PC-9 (cell line): Measurements from ENCODE around the gene UBR1. TPM values are rescaled to one million over a fixed set of nuclear protein-coding genes. Genes with fewer than 3 reads are reported as not detected.

Source experiments
- BruUV-seq: library from RNA; stranded (reverse); fragments of 400-500 nt; replicated peaks from 2 replicates; lab custom pipeline; 2021; lab: Mats Ljungman, UMichigan
- CTCF ChIA-PET: fragments of 300-600 bp; sonication (Branson Sonifier 250); formaldehyde crosslinking; loops from one replicate; lab custom pipeline; 2022; ENCODE audit warnings: antibody characterized with exemption; lab: Charles Lee
- POLR2A ChIA-PET: fragments of 300-600 bp; sonication (Branson Sonifier 250); formaldehyde crosslinking; loops from one replicate; lab custom pipeline; 2022; ENCODE audit warnings: antibody characterized with exemption; ENCODE audit not compliant: unreplicated experiment; lab: Charles Lee
- DNase-seq, 2 experiments: peaks; one replicate each; pipeline versions ENCODE4 v3.0.0 to v3.0.0-alpha.2; 2015 to 2022; ENCODE audit warnings: mixed read lengths in 1 of 2
- H2AFZ ChIP-seq: fragments of 200-600 bp; sonication (generic); 2 replicates; pipeline ENCODE4 v1.8.1; 2017; ENCODE audit warnings: antibody characterized with exemption
- H3F3A ChIP-seq: fragments of 200-600 bp; sonication (generic); 2 replicates; pipeline ENCODE4 v1.8.1; 2017; ENCODE audit warnings: antibody characterized with exemption, mild to moderate bottlenecking, low read depth; ENCODE audit not compliant: insufficient read depth
- H3K27ac ChIP-seq: fragments of 200-600 bp; sonication (generic); 2 replicates; pipeline ENCODE4 v1.6.1; 2016; ENCODE audit warnings: mixed run types
- H3K27me3 ChIP-seq: fragments of 200-600 bp; sonication (generic); 2 replicates; pipeline ENCODE4 v1.6.1; 2016; ENCODE audit warnings: low read depth, mixed run types; ENCODE audit not compliant: insufficient read depth
- H3K36me3 ChIP-seq: fragments of 200-600 bp; sonication (generic); 2 replicates; pipeline ENCODE4 v1.6.1; 2016; ENCODE audit warnings: low read depth, mixed run types
- H3K4me1 ChIP-seq: fragments of 200-600 bp; sonication (generic); replicated peaks from 2 replicates; pipeline ENCODE4 v1.6.1; 2016; ENCODE audit warnings: mixed run types; ENCODE audit not compliant: insufficient read depth
- H3K4me2 ChIP-seq: fragments of 200-600 bp; sonication (generic); 2 replicates; pipeline ENCODE4 v1.6.1; 2017; ENCODE audit warnings: mixed run types
- H3K4me3 ChIP-seq: fragments of 200-600 bp; sonication (generic); 2 replicates; pipeline ENCODE4 v1.6.1; 2016; ENCODE audit warnings: mixed run types
- H3K79me2 ChIP-seq: fragments of 200-600 bp; sonication (generic); 2 replicates; pipeline ENCODE4 v1.6.1; 2017; ENCODE audit warnings: low read depth, mixed run types
- H3K9me2 ChIP-seq: fragments of 200-600 bp; sonication (generic); 2 replicates; pipeline ENCODE4 v1.8.1; 2017; ENCODE audit warnings: mild to moderate bottlenecking; ENCODE audit not compliant: insufficient read depth
- H3K9me3 ChIP-seq: fragments of 200-600 bp; sonication (generic); 2 replicates; pipeline ENCODE4 v1.8.1; 2016; ENCODE audit warnings: low read depth; ENCODE audit not compliant: insufficient read depth
- H4K20me1 ChIP-seq: fragments of 200-600 bp; sonication (generic); 2 replicates; pipeline ENCODE4 v1.8.1; 2017; ENCODE audit not compliant: insufficient read depth
- CTCF ChIP-seq: fragments of 200-600 bp; sonication (generic); conservative IDR thresholded peaks from 2 replicates; pipeline ENCODE4 v1.6.1; 2017; ENCODE audit warnings: mixed run types, antibody characterized with exemption, mild to moderate bottlenecking, moderate library complexity
- EZH2 ChIP-seq: fragments of 200-600 bp; sonication (generic); IDR thresholded peaks from 2 replicates; pipeline ENCODE4 v1.8.0; 2017; ENCODE audit warnings: antibody characterized with exemption, low read depth
- intact Hi-C: fragments of 100-400 bp; cut with micrococcal nuclease; formaldehyde crosslinking; loops from one replicate; pipeline ENCODE4 v1.10.0; 2022; ENCODE audit not compliant: unreplicated experiment
- total RNA-seq: library from RNA; stranded (reverse); gene quantifications from 2 replicates; pipeline ENCODE4 v1.2.3, GENCODE V29; 2021

Gene UBR1
- total RNA-seq, 1 experiment from 2014 or later = 17.1 TPM

GRCh38 chr15:43143203-43143941, 37.5 kb upstream of the UBR1 start:
- Histone ChIP-seq H3K4me2 (no peak overlapping the region), H3F3A (no peaks in the 10 kb centered on the region), H4K20me1 (no peaks in the 10 kb centered on the region), H3K36me3 (no peaks in the 10 kb centered on the region), H3K9me3 (no peaks in the 10 kb centered on the region), H3K27ac (no peak overlapping the region), H3K4me1 (no peaks in the 10 kb centered on the region), H3K9me2 (no peaks in the 10 kb centered on the region), H2AFZ (no peak overlapping the region), H3K4me3 (no peak overlapping the region), H3K79me2 (no peaks in the 10 kb centered on the region), H3K27me3 (no peaks in the 10 kb centered on the region)
- ChIA-PET POLR2A (interaction anchor here (0.5 kb wide), 1 partner anchor 161 kb away, joined by 5 read pairs; no protein-coding TSS in a partner anchor), CTCF (no interaction called here)
- BruUV-seq = no TSS peak
- intact Hi-C loops = no loop called here
- DNase-seq = no peak
- no peak for TF ChIP-seq EZH2
- no peak for TF ChIP-seq CTCF

DNA sequence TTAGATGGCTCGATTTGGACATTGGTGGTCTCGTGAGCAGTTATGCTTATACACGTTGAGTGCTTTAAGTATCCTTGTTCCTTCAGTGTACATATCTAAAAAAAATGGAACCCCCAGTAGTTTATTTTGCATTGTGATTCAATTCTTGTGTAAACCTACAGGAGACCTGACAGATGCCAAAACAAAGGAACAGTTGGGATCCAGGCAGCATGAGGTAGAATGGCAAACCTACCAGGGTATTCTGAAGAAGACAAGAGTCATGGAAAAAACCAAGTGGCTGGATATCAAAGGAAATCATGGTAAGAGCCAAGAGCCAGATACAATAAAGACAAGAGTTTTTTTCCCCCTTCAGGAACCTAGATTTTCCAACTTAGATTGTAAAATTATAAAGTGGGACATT, 29.5 kb upstream of the UBR1 start:
- TF ChIP-seq CTCF (no peak), EZH2 (no peak)
- CTCF ChIA-PET = no interaction called here
- H3K4me2 ChIP-seq = no peak overlapping the region
- H3K9me2 ChIP-seq = no peaks in the 10 kb centered on the region
- no peak overlapping the region for H3K27ac ChIP-seq
- H2AFZ ChIP-seq = no peak overlapping the region
- H3K4me3 ChIP-seq = no peak overlapping the region
- no peaks in the 10 kb centered on the region for H4K20me1 ChIP-seq
- H3K9me3 ChIP-seq = no peaks in the 10 kb centered on the region
- no peak for DNase-seq
- POLR2A ChIA-PET = no interaction called here
- intact Hi-C loops = no loop called here
- BruUV-seq = no TSS peak
- H3K27me3 ChIP-seq = no peaks in the 10 kb centered on the region
- H3K4me1 ChIP-seq = peaks cover 16% of the 10 kb centered on the region
- H3K79me2 ChIP-seq = no peaks in the 10 kb centered on the region
- no peaks in the 10 kb centered on the region for H3K36me3 ChIP-seq
- H3F3A ChIP-seq = peaks cover 7% of the 10 kb centered on the region; the same call in 1 of the 2 replicates

DNA sequence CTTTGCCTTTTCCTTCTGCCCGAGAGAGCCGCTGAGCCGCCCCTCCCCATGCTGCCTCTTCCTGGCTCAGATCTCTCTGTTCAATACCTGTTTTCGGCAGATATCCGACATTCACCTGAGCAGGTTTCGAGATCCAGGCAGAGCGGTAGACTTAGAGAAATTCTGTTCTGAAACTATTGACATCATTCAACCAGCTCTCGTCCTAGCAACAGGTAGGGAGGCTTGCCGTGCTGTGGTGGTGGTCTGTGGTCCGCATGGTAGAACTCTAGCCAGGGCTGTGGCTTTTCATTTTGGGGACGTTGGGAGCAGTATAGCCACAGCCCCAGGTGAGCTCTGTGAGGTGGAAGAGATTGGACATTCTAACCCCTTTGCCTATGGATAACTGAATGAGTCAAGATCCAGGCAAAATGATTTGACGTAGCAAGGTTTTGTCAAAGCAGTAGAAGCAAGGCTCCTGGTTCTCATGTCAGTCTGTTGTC, 28.4 kb upstream of the UBR1 start:
- intact Hi-C loops = no loop called here
- no peak for DNase-seq
- H2AFZ ChIP-seq = peak overlapping the region; percentile 88
- no peaks in the 10 kb centered on the region for H4K20me1 ChIP-seq
- H3K36me3 ChIP-seq = no peaks in the 10 kb centered on the region
- H3K4me3 ChIP-seq = peak overlapping the region; percentile 63
- TF ChIP-seq CTCF (no peak), EZH2 (no peak)
- POLR2A ChIA-PET = interaction anchor here (0.5 kb wide), 1 partner anchor 104 kb away, joined by 5 read pairs; no protein-coding TSS in a partner anchor
- CTCF ChIA-PET = no interaction called here
- H3K9me2 ChIP-seq = no peaks in the 10 kb centered on the region
- H3K27ac ChIP-seq = peak overlapping the region; percentile 63; the same call in 1 of the 2 replicates
- peak overlapping the region; percentile 84 for H3K4me2 ChIP-seq
- H3K27me3 ChIP-seq = no peaks in the 10 kb centered on the region
- BruUV-seq = TSS peak; percentile 37
- peaks cover 16% of the 10 kb centered on the region for H3K4me1 ChIP-seq
- H3K79me2 ChIP-seq = no peaks in the 10 kb centered on the region
- H3K9me3 ChIP-seq = no peaks in the 10 kb centered on the region
- peaks cover 7% of the 10 kb centered on the region; the same call in 1 of the 2 replicates for H3F3A ChIP-seq
